HG02798 (cell line): ENCODE results near the gene CACNB1.

ENCODE experiments used
- ATAC-seq: cut with Tn5 transposase; IDR thresholded peaks from one replicate; pipeline ENCODE4 v1.9.1; 2021; ENCODE audit warnings: mild to moderate bottlenecking; ENCODE audit not compliant: unreplicated experiment, poor library complexity

The CACNB1 gene

GRCh38 chr17:39197380-39198185 lies at the start of gene CACNB1:
Gene CACNB1, minus strand, starts transcription at chr17:39197669. Its CDS starts 174 bp downstream, at chr17:39197495.
- ATAC-seq: peak; percentile 41

- no peak for ATAC-seq
Observed at GRCh38 chr17:39246274-39246673, 48.8 kb upstream of the CACNB1 start.

- peak; percentile 64 for ATAC-seq
Observed at GRCh38 chr17:39244600-39245570, 47.4 kb upstream of the CACNB1 start.

GRCh38 chr17:39244016-39244599 lies 46.6 kb upstream of the CACNB1 start:
- ATAC-seq: peak; percentile 7

- ATAC-seq: no peak
Observed at GRCh38 chr17:39243155-39243554, 45.7 kb upstream of the CACNB1 start.

GRCh38 chr17:39240631-39241030 lies 43.2 kb upstream of the CACNB1 start:
- no peak for ATAC-seq

GRCh38 chr17:39239640-39240314 lies 42.3 kb upstream of the CACNB1 start:
- peak; percentile 60 for ATAC-seq

GRCh38 chr17:39238311-39238972 lies 41.0 kb upstream of the CACNB1 start:
- no peak for ATAC-seq

GRCh38 chr17:39237586-39237985 lies 40.1 kb upstream of the CACNB1 start:
- no peak for ATAC-seq

- ATAC-seq: no peak
Observed at GRCh38 chr17:39236981-39237441, 39.5 kb upstream of the CACNB1 start.

- no peak for ATAC-seq
Observed at GRCh38 chr17:39236450-39236927, 39.0 kb upstream of the CACNB1 start.

- no peak for ATAC-seq
Observed at GRCh38 chr17:39235555-39236449, 38.3 kb upstream of the CACNB1 start.

GRCh38 chr17:39231591-39232551 lies 34.4 kb upstream of the CACNB1 start:
- ATAC-seq: no peak

GRCh38 chr17:39231091-39231561 lies 33.7 kb upstream of the CACNB1 start:
- ATAC-seq: no peak

GRCh38 chr17:39230361-39230760 lies 32.9 kb upstream of the CACNB1 start:
- ATAC-seq: no peak

- ATAC-seq: no peak
Observed at GRCh38 chr17:39229274-39229913, 31.9 kb upstream of the CACNB1 start.
